Endothelial cell of umbilical vein (primary cell): ENCODE results near the gene GOLGA1. TPM values are rescaled to one million over a fixed set of nuclear protein-coding genes. Genes with fewer than 3 reads are reported as not detected.

Experiments
- BruUV-seq: library from RNA; stranded (reverse); fragments of 400-500 nt; replicated peaks from 2 replicates; lab custom pipeline; 2021; lab: Mats Ljungman, UMichigan
- CTCF ChIA-PET: fragments of 300-600, 350-600 bp; sonication (Branson Sonifier 250); formaldehyde crosslinking; loops from one replicate; lab custom pipeline; 2021; ENCODE audit warnings: antibody characterized with exemption, inconsistent platforms; lab: Charles Lee
- POLR2A ChIA-PET: fragments of 300-600, 350-600 bp; sonication (Branson Sonifier 250); formaldehyde crosslinking; loops from one replicate; lab custom pipeline; 2021; ENCODE audit warnings: antibody characterized with exemption, inconsistent platforms; lab: Charles Lee
- DNase-seq: peaks from one replicate; pipeline ENCODE4 v3.0.0-alpha.2; 2011; ENCODE audit warnings: low read depth, low spot score
- FAIRE-seq: peaks from 2 replicates; lab custom pipeline; 2011; peaks lifted over from hg19 to GRCh38; lab: Jason Lieb, UNC
- H2AFZ ChIP-seq: 2 replicates; pipeline ENCODE4 v1.6.0; 2012; ENCODE audit warnings: low read depth, low read length, control low read depth, inconsistent platforms
- H3K27ac ChIP-seq: 2 replicates; pipeline ENCODE4 v1.5.1; 2011; ENCODE audit warnings: low read depth, mild to moderate bottlenecking, control low read depth, low read length, moderate library complexity; ENCODE audit not compliant: insufficient read depth
- H3K27me3 ChIP-seq, 2 experiments: 2 replicates each; pipeline versions ENCODE4 v1.6.0 to v1.6.1; 2011; ENCODE audit warnings: low read length in 2 of 2, mixed read lengths in 1 of 2; ENCODE audit not compliant: control insufficient read depth in 2 of 2, insufficient read depth in 2 of 2
- H3K36me3 ChIP-seq, 2 experiments: 2 replicates in 1 of 2; 3 replicates in 1 of 2; pipeline ENCODE4 v1.5.1; 2011; ENCODE audit warnings: low read length in 2 of 2, mild to moderate bottlenecking in 1 of 2, moderate library complexity in 1 of 2; ENCODE audit not compliant: control insufficient read depth in 2 of 2, insufficient read depth in 2 of 2; ENCODE audit errors: extremely low read depth in 1 of 2
- H3K4me1 ChIP-seq: 3 replicates; pipeline ENCODE4 v1.5.1; 2011; ENCODE audit warnings: mild to moderate bottlenecking, low read length; ENCODE audit not compliant: control insufficient read depth, insufficient read depth; ENCODE audit errors: extremely low read depth
- H3K4me2 ChIP-seq: 2 replicates; pipeline ENCODE4 v1.6.1; 2011; ENCODE audit warnings: low read length, control low read depth, mixed read lengths; ENCODE audit not compliant: insufficient read depth
- H3K4me3 ChIP-seq, 3 experiments: fragments of 200-600 bp in 1 of 3; sonication (generic), shearing (Covaris generic) in 1 of 3; replicated peaks in 1 of 3; 2 replicates each; pipeline ENCODE4 v1.5.1; 2011 to 2016; ENCODE audit warnings: control low read depth in 3 of 3, low read length in 3 of 3, mild to moderate bottlenecking in 2 of 3, inconsistent platforms in 1 of 3, low read depth in 1 of 3, moderate library complexity in 1 of 3; ENCODE audit not compliant: insufficient read depth in 1 of 3
- H3K79me2 ChIP-seq: 2 replicates; pipeline ENCODE4 v1.6.0; 2012; ENCODE audit warnings: low read length, inconsistent platforms; ENCODE audit not compliant: control insufficient read depth, insufficient read depth
- H3K9ac ChIP-seq: replicated peaks from 2 replicates; pipeline ENCODE3; 2011; ENCODE audit warnings: low read length, control low read depth; ENCODE audit not compliant: insufficient read depth; ENCODE audit errors: extremely low read depth
- H3K9me1 ChIP-seq: replicated peaks from 3 replicates; pipeline ENCODE4 v1.6.0; 2011; ENCODE audit warnings: mild to moderate bottlenecking, low read length; ENCODE audit not compliant: control insufficient read depth, insufficient read depth; ENCODE audit errors: extremely low read depth
- H3K9me3 ChIP-seq: replicated peaks from 2 replicates; pipeline ENCODE4 v1.5.1; 2012; ENCODE audit warnings: low read length, inconsistent platforms; ENCODE audit not compliant: control insufficient read depth, insufficient read depth
- H4K20me1 ChIP-seq: replicated peaks from 2 replicates; pipeline ENCODE3; 2011; ENCODE audit warnings: mild to moderate bottlenecking, low read length; ENCODE audit not compliant: control insufficient read depth, insufficient read depth; ENCODE audit errors: extremely low read depth
- CTCF ChIP-seq, 2 donors: IDR thresholded peaks; 1 replicate in 1 of 2; 2 replicates in 1 of 2; pipeline ENCODE4 v1.5.1; 2011; ENCODE audit warnings: low read length in 2 of 2, mild to moderate bottlenecking in 2 of 2, moderate library complexity in 2 of 2, control low read depth in 1 of 2, inconsistent platforms in 1 of 2, low read depth in 1 of 2; ENCODE audit not compliant: insufficient read depth in 1 of 2; ENCODE audit errors: extremely low read depth in 1 of 2
- EZH2 ChIP-seq: IDR thresholded peaks from 2 replicates; pipeline ENCODE4 v1.6.1; 2012; ENCODE audit warnings: borderline replicate concordance, low read depth, mild to moderate bottlenecking, moderate library complexity, low read length, inconsistent platforms; ENCODE audit not compliant: severe bottlenecking
- GATA2 ChIP-seq: IDR thresholded peaks from 2 replicates; pipeline ENCODE4 v1.7.0; 2011; ENCODE audit warnings: low read depth, mild to moderate bottlenecking, moderate library complexity, mixed read lengths, low read length; ENCODE audit not compliant: insufficient read length, insufficient read depth
- JUN ChIP-seq: IDR thresholded peaks from 2 replicates; pipeline ENCODE4 v1.6.1; 2011; ENCODE audit warnings: borderline replicate concordance, low read depth; ENCODE audit not compliant: insufficient read length, insufficient read depth
- MAX ChIP-seq: IDR thresholded peaks from 2 replicates; pipeline ENCODE4 v1.6.1; 2011; ENCODE audit not compliant: insufficient read depth, insufficient read length
- MYC ChIP-seq: IDR thresholded peaks from one replicate; pipeline ENCODE4 v1.6.1; 2011; ENCODE audit warnings: mild to moderate bottlenecking, low read depth, low read length
- POLR2A ChIP-seq: IDR thresholded peaks from 2 replicates; pipeline ENCODE4 v1.6.1; 2012; ENCODE audit warnings: low read depth, mild to moderate bottlenecking, control low read depth, low read length
- POLR2AphosphoS5 ChIP-seq: IDR thresholded peaks from 2 replicates; pipeline ENCODE4 v1.6.1; 2012; ENCODE audit warnings: low read depth, mild to moderate bottlenecking, control low read depth, low read length, moderate library complexity; ENCODE audit not compliant: insufficient read depth
- dilution Hi-C: fragments of 300-500 bp; cut with MboI; formaldehyde crosslinking; loops from one replicate; pipeline ENCODE4 v1.15.0; 2019; ENCODE audit warnings: low sequenced_read_pairs; ENCODE audit not compliant: extremely low pct_ligation_motif_present
- intact Hi-C: fragments of 100-400 bp; cut with micrococcal nuclease; formaldehyde crosslinking; loops from one replicate; pipeline ENCODE4 v1.10.0; 2022
- polyA plus RNA-seq, 4 experiments: library from polyadenylated mRNA; depleted of rRNA in 3 of 4; stranded (reverse) in 3 of 4; unstranded in 1 of 4; fragments of >200 nt; gene quantifications; 2 replicates each; pipeline versions ENCODE4 v1.2.1 to v1.2.3, GENCODE V29; 2011 to 2012; ENCODE audit warnings: missing spikeins in 1 of 4
- total RNA-seq: library from RNA; stranded (reverse); gene quantifications from 2 replicates; pipeline ENCODE4 v1.2.3, GENCODE V29; 2021

GOLGA1 gene
- total and polyA plus RNA-seq, 2 donors (not counting 3 experiments of a cell fraction or from before 2014, with no cell fraction given), result 13.1 to 19.9 TPM

- no peak for TF ChIP-seq POLR2AphosphoS5
- no peak for TF ChIP-seq MAX
- TF ChIP-seq EZH2, result no peak
- no peak for TF ChIP-seq GATA2
- no peak for TF ChIP-seq CTCF (IDR thresholded peaks at IDR 0.05; ENCODE audit: extremely low read depth in 1 of 2, insufficient read depth in 1 of 2, low read depth in 1 of 2, low read length in 2 of 2)
- no peak for TF ChIP-seq POLR2A
- TF ChIP-seq MYC, result no peak
- no peak for TF ChIP-seq JUN
- intact Hi-C loops, result no loop called here
- ChIA-PET POLR2A (no interaction called here), CTCF (no interaction called here)
- no peak overlapping the region for H3K4me3 ChIP-seq
- H3K9ac ChIP-seq, result no peak overlapping the region
- H3K9me3 ChIP-seq, result no peaks in the 10 kb centered on the region
- no peak overlapping the region for H3K27ac ChIP-seq
- FAIRE-seq, result no peak
- peaks cover 0 to 37% of the 10 kb centered on the region in 2 experiments for H3K36me3 ChIP-seq
- no peaks in the 10 kb centered on the region for H3K4me1 ChIP-seq
- no peaks in the 10 kb centered on the region for H3K27me3 ChIP-seq
- no peak for DNase-seq
- no peak overlapping the region for H3K4me2 ChIP-seq
- BruUV-seq, result no TSS peak
- H4K20me1 ChIP-seq, result no peaks in the 10 kb centered on the region
- no peaks in the 10 kb centered on the region for H3K79me2 ChIP-seq
- no peaks in the 10 kb centered on the region for H3K9me1 ChIP-seq
- H2AFZ ChIP-seq, result no peak overlapping the region
- dilution Hi-C loops, result no loop called here
Observed at GRCh38 chr9:124885551-124885950, 55.3 kb downstream of the GOLGA1 start.
